Embryonic facial prominence (tissue), 1 donor: Measurements from ENCODE around the gene MTR.

Experiments
- DNase-seq: peaks from one replicate; pipeline ENCODE4 v3.0.0-alpha.2; 2016; ENCODE audit errors: extremely low spot score

The MTR gene

DNA sequence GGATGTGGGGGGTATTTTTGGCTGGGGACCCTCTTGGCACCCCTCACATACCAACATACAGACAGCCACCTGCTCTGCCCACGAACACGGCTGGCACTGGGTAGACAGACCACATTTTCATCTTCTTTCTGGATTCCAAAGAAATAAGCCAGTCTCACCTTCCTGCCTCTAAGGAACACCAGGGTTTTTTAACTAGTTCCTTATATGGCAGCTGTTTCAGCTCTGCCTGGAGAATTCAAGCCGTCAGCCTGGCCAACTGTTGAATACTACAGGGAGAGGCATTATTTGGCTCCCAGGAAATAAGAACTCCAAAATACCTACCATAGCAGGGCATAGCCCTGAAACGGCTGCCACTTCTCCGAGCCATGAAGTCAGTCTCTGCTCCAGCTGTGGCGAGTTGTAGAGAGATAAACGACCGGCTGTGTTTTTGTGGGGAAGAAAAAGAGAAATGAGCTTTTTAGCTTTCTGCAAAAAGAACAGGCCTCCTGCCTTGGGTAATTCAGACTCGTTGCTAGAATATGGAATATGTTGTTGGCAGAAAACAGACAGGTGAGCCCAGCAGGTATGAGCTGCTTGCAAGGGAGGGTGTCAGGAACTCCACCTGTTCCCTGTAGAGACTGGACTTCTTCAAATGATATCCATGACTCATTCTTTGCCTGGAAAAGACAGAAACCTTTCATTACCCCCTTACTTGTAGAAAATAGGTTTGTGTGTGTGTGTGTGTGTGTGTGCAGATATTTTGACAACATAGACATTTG is 157.3 kb downstream of the MTR start:
- no peak for DNase-seq

DNA sequence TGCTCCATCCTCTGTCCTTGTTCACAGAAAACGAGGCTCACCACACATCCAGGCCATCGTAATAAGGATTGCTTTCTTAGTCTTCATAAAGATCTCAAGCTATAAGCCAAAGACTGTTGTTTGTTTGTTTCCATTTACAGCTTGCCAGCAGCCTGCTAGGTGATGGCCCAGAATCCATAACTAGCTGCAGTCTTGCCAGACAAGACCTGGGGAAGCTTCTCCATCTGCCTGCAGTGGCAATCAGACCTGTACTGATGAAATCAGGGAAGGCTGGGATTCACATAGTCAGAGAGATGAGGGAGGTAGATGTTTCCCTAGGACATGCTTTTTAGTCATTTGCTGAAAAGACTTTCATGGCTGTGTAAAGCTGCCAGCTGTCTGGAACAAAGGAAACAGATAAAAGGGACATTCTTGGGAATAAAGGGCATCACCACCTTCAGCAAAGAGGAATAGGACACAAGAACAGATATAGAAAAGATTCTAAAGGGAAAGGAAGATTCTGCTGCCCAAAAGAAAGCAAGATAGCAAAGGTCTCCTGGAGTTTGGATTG is 158.1 kb downstream of the MTR start:
- no peak for DNase-seq
